ENCODE results near the gene CNGA3.

GRCh38 chr2:98442488-98442887 is 96.2 kb downstream of the CNGA3 start:
- TF ChIP-seq CTCF (conservative IDR thresholded peaks at IDR 0.05; ENCODE audit: low read length) (no peak), EZH2phosphoT487 (IDR thresholded peaks at IDR 0.05; ENCODE audit: borderline replicate concordance, low read depth, low read length) (no peak)

Measured in OCI-LY7 (cell line).